KOPT-K1 (cell line): ENCODE data around the gene CELA2B.
"Not testable (repeated sequence)": the region's sequence is repeated elsewhere in the genome, so short reads cannot be mapped to it uniquely, and the experiment has no call there.

Experiments used
- H3K27ac ChIP-seq: fragments of 200-600 bp; sonication (generic); 2 replicates; pipeline ENCODE4 v1.5.1; 2016; ENCODE audit warnings: antibody characterized with exemption, mild to moderate bottlenecking, low read depth, low read length; ENCODE audit not compliant: poor library complexity, severe bottlenecking
- H3K36me3 ChIP-seq: fragments of 200-600 bp; sonication (generic); 2 replicates; pipeline ENCODE4 v1.5.1; 2017; ENCODE audit warnings: antibody characterized with exemption, mild to moderate bottlenecking, low read length, moderate library complexity; ENCODE audit not compliant: insufficient read depth
- H3K9me3 ChIP-seq: fragments of 200-600 bp; sonication (generic); 2 replicates; pipeline ENCODE4 v1.5.1; 2017; ENCODE audit warnings: antibody characterized with exemption, low read length, mild to moderate bottlenecking; ENCODE audit not compliant: insufficient read depth, poor library complexity, severe bottlenecking

CELA2B gene

GRCh38 chr1:15454256-15454655 is 21.6 kb upstream of the CELA2B start:
- no peaks in the 10 kb centered on the region for H3K9me3 ChIP-seq
- no peaks in the 10 kb centered on the region for H3K36me3 ChIP-seq
- H3K27ac ChIP-seq: no peak overlapping the region

- no peak overlapping the region for H3K27ac ChIP-seq
- no peaks in the 10 kb centered on the region for H3K9me3 ChIP-seq
- no peaks in the 10 kb centered on the region for H3K36me3 ChIP-seq
These were observed 20.4 kb upstream of the CELA2B start for GRCh38 chr1:15455522-15455921.

GRCh38 chr1:15456313-15456954 is 19.5 kb upstream of the CELA2B start, which contains the start of gene CELA2A:
Gene CELA2A, plus strand, starts transcription at chr1:15456732. Its CDS starts 22 bp downstream, at chr1:15456754.
- no peak within 1 kb of the TSS for H3K27ac ChIP-seq
- no peaks in the 10 kb centered on the region for H3K9me3 ChIP-seq
- no peaks in the 10 kb centered on the region for H3K36me3 ChIP-seq

GRCh38 chr1:15457585-15457984 is 18.3 kb upstream of the CELA2B start:
- Histone ChIP-seq H3K27ac (no peak overlapping the region), H3K9me3 (no peaks in the 10 kb centered on the region), H3K36me3 (no peaks in the 10 kb centered on the region)

- not testable (repeated sequence) for H3K36me3 ChIP-seq, H3K9me3 ChIP-seq, H3K27ac ChIP-seq
These were observed 17.5 kb upstream of the CELA2B start for GRCh38 chr1:15458388-15458787.

- H3K9me3 ChIP-seq: no peaks in the 10 kb centered on the region
- H3K27ac ChIP-seq: no peak overlapping the region
- no peaks in the 10 kb centered on the region for H3K36me3 ChIP-seq
These were observed 15.9 kb upstream of the CELA2B start for GRCh38 chr1:15459771-15460707.

- Histone ChIP-seq H3K9me3 (no peaks in the 10 kb centered on the region), H3K36me3 (no peaks in the 10 kb centered on the region), H3K27ac (no peak overlapping the region)
These were observed 15.2 kb upstream of the CELA2B start for GRCh38 chr1:15460708-15461095.

- H3K27ac ChIP-seq, H3K36me3 ChIP-seq: not testable (repeated sequence)
These were observed 12.7 kb upstream of the CELA2B start for GRCh38 chr1:15463064-15463800.

GRCh38 chr1:15463926-15464322 is 12.0 kb upstream of the CELA2B start:
- H3K36me3 ChIP-seq, H3K27ac ChIP-seq, H3K9me3 ChIP-seq: not testable (repeated sequence)

More at GRCh38 chr1:15463064-15463800, 12.7 kb upstream of the CELA2B start:
- not testable (repeated sequence) for H3K9me3 ChIP-seq

GRCh38 chr1:15465674-15466073 is 10.2 kb upstream of the CELA2B start:
- no peak overlapping the region for H3K27ac ChIP-seq

GRCh38 chr1:15466955-15467625 is 8.8 kb upstream of the CELA2B start:
- H3K9me3 ChIP-seq, H3K36me3 ChIP-seq, H3K27ac ChIP-seq: not testable (repeated sequence)

More at GRCh38 chr1:15465674-15466073, 10.2 kb upstream of the CELA2B start:
- H3K9me3 ChIP-seq: no peaks in the 10 kb centered on the region
- no peaks in the 10 kb centered on the region for H3K36me3 ChIP-seq

- Histone ChIP-seq H3K9me3 (no peaks in the 10 kb centered on the region), H3K36me3 (no peaks in the 10 kb centered on the region), H3K27ac (no peak overlapping the region)
These were observed 7.8 kb upstream of the CELA2B start for GRCh38 chr1:15468145-15468544.

GRCh38 chr1:15469361-15469760 is 6.5 kb upstream of the CELA2B start:
- no peaks in the 10 kb centered on the region for H3K36me3 ChIP-seq
- no peaks in the 10 kb centered on the region for H3K9me3 ChIP-seq
- no peak overlapping the region for H3K27ac ChIP-seq

- H3K36me3 ChIP-seq, H3K27ac ChIP-seq, H3K9me3 ChIP-seq: not testable (repeated sequence)
These were observed 6.0 kb upstream of the CELA2B start for GRCh38 chr1:15469821-15470448.
